ENCODE data around the gene SPOCK1. TPM values are rescaled to one million over a fixed set of nuclear protein-coding genes. Genes with fewer than 3 reads are reported as not detected.

The SPOCK1 gene
- total and polyA plus RNA-seq, 2 donors (not counting 3 experiments of a cell fraction or from before 2014, with no cell fraction given), result 144 to 280 TPM

DNA sequence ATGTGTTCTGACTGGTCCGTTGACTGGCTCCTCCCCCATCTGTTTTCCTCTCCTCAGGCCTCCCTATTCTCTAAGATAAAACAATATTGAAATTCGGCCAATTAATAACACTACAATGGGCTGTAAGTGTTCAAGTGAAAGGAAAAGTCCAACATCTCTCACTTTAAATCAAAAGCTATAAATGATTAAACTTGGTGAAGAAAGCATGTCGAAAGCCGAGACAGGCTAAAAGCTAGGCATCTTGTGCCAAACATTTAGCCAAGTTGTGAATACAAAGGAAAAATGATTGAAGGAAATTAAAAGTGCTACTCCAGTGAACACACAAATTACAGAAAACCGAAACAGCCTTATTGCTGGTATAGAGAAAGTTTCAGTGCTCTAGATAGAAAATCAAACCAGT lies 310.6 kb downstream of the SPOCK1 start:
- H3K9ac ChIP-seq (replicated peaks; ENCODE audit: extremely low read depth, insufficient read depth, low read length), result no peak overlapping the region
- no peaks in the 10 kb centered on the region for H4K20me1 ChIP-seq (replicated peaks; ENCODE audit: control insufficient read depth, extremely low read depth, insufficient read depth, low read length)
- BruUV-seq (replicated peaks), result no TSS peak
- no peaks in the 10 kb centered on the region for H3K9me1 ChIP-seq (replicated peaks; ENCODE audit: control insufficient read depth, extremely low read depth, insufficient read depth, low read length)
- no peak overlapping the region for H3K4me3 ChIP-seq (replicated peaks in 1 of 3; ENCODE audit: insufficient read depth in 1 of 3, low read depth in 1 of 3, low read length in 3 of 3)
- DNase-seq (ENCODE audit: low read depth, low spot score), result no peak
- no peak overlapping the region for H3K4me2 ChIP-seq (ENCODE audit: insufficient read depth, low read length)
- no peak overlapping the region for H3K27ac ChIP-seq (ENCODE audit: insufficient read depth, low read depth, low read length)
- no peak for FAIRE-seq
- TF ChIP-seq, protein P1, sequence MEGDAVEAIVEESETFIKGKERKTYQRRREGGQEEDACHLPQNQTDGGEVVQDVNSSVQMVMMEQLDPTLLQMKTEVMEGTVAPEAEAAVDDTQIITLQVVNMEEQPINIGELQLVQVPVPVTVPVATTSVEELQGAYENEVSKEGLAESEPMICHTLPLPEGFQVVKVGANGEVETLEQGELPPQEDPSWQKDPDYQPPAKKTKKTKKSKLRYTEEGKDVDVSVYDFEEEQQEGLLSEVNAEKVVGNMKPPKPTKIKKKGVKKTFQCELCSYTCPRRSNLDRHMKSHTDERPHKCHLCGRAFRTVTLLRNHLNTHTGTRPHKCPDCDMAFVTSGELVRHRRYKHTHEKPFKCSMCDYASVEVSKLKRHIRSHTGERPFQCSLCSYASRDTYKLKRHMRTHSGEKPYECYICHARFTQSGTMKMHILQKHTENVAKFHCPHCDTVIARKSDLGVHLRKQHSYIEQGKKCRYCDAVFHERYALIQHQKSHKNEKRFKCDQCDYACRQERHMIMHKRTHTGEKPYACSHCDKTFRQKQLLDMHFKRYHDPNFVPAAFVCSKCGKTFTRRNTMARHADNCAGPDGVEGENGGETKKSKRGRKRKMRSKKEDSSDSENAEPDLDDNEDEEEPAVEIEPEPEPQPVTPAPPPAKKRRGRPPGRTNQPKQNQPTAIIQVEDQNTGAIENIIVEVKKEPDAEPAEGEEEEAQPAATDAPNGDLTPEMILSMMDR (IDR thresholded peaks at IDR 0.05; ENCODE audit: extremely low read depth in 1 of 2, insufficient read depth in 1 of 2, low read depth in 1 of 2, low read length in 2 of 2), result no peak
- TF ChIP-seq EZH2 (IDR thresholded peaks at IDR 0.05; ENCODE audit: borderline replicate concordance, low read depth, low read length, severe bottlenecking) (no peak), POLR2AphosphoS5 (IDR thresholded peaks at IDR 0.05; ENCODE audit: insufficient read depth, low read depth, low read length) (no peak), POLR2A (IDR thresholded peaks at IDR 0.05; ENCODE audit: low read depth, low read length) (no peak), JUN (IDR thresholded peaks at IDR 0.05; ENCODE audit: borderline replicate concordance, insufficient read depth, insufficient read length, low read depth) (no peak), FOS (IDR thresholded peaks at IDR 0.05; ENCODE audit: borderline replicate concordance, insufficient read depth, low read length) (no peak), MYC (IDR thresholded peaks at IDR 0.05; ENCODE audit: low read depth, low read length) (no peak)
- TF ChIP-seq, protein P2, sequence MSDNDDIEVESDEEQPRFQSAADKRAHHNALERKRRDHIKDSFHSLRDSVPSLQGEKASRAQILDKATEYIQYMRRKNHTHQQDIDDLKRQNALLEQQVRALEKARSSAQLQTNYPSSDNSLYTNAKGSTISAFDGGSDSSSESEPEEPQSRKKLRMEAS (IDR thresholded peaks at IDR 0.05; ENCODE audit: insufficient read depth, insufficient read length), result no peak
- ChIA-PET CTCF (interaction anchor here (1.3 to 2.8 kb wide), 2 partner anchors 8 to 17 kb away, joined by 4 to 8 read pairs; no protein-coding TSS in a partner anchor), POLR2A (interaction anchor here (0.6 kb wide), 1 partner anchor 113 kb away, joined by 4 read pairs; no protein-coding TSS in a partner anchor)
- peaks cover 11% of the 10 kb centered on the region for H3K4me1 ChIP-seq (ENCODE audit: control insufficient read depth, extremely low read depth, insufficient read depth, low read length)
- H3K79me2 ChIP-seq (ENCODE audit: control insufficient read depth, insufficient read depth, low read length), result peaks cover 8% of the 10 kb centered on the region
- no peaks in the 10 kb centered on the region for H3K9me3 ChIP-seq (replicated peaks; ENCODE audit: control insufficient read depth, insufficient read depth, low read length)
- no peaks in the 10 kb centered on the region for H3K36me3 ChIP-seq (ENCODE audit: control insufficient read depth in 2 of 2, extremely low read depth in 1 of 2, insufficient read depth in 2 of 2, low read length in 2 of 2)
- H2AFZ ChIP-seq (ENCODE audit: low read depth, low read length), result no peak overlapping the region
- no peaks in the 10 kb centered on the region for H3K27me3 ChIP-seq (ENCODE audit: control insufficient read depth in 2 of 2, insufficient read depth in 2 of 2, low read length in 2 of 2)
- dilution Hi-C loops (cut with MboI; ENCODE audit: extremely low pct_ligation_motif_present, low sequenced_read_pairs) (no loop called here), intact Hi-C loops (cut with micrococcal nuclease) (no loop called here)

Data from endothelial cell of umbilical vein (primary cell).